A549 (cell line): ENCODE results near the gene TMTC2. TPM values are rescaled to one million over a fixed set of nuclear protein-coding genes. Genes with fewer than 3 reads are reported as not detected.

Source experiments
- ATAC-seq, 2 experiments: fragments of 200-7000 bp in 1 of 2; fragments of >200 bp in 1 of 2; cut with Nextera tagmentation in 1 of 2; cut with Tn5 transposase in 1 of 2; 3 replicates each; pipeline versions ENCODE4 v1.8.0 to v1.9.1; 2018 to 2020; ENCODE audit warnings: mild to moderate bottlenecking in 1 of 2, moderate library complexity in 1 of 2
- CTCF ChIA-PET: fragments of 300-600 bp; sonication (Branson Sonifier 250); formaldehyde crosslinking; extraction: SDS; loops from one replicate; lab custom pipeline; 2021; ENCODE audit warnings: antibody characterized with exemption, inconsistent platforms; lab: Yijun Ruan, JAX
- POLR2A ChIA-PET: fragments of 350-600 bp; formaldehyde crosslinking; extraction: SDS; loops from one replicate; lab custom pipeline; 2021; ENCODE audit warnings: antibody characterized with exemption, inconsistent platforms; lab: Yijun Ruan, JAX
- DNase-seq, 2 experiments: peaks; one replicate each; pipeline versions ENCODE4 v3.0.0 to v3.0.0-alpha.2; 2011 to 2016; ENCODE audit warnings: low read depth in 1 of 2, low spot score in 1 of 2
- FAIRE-seq: peaks from 2 replicates; lab custom pipeline; 2011; peaks lifted over from hg19 to GRCh38; lab: Jason Lieb, UNC
- H3K27ac ChIP-seq, 2 experiments: fragments of >200 bp; sonication (Bioruptor Twin); formaldehyde crosslinking; 3 replicates each; pipeline ENCODE4 v1.5.1; 2016 to 2017
- H3K4me1 ChIP-seq: fragments of >200 bp; sonication (Bioruptor Twin); formaldehyde crosslinking; 3 replicates; pipeline ENCODE4 v1.6.1; 2016
- H3K4me2 ChIP-seq: fragments of >200 bp; sonication (Bioruptor Twin); formaldehyde crosslinking; 3 replicates; pipeline ENCODE4 v1.6.1; 2016
- H3K4me3 ChIP-seq: fragments of >200 bp; sonication (Bioruptor Twin); formaldehyde crosslinking; 3 replicates; pipeline ENCODE4 v1.5.1; 2016
- H3K9me3 ChIP-seq: fragments of >200 bp; sonication (Bioruptor Twin); formaldehyde crosslinking; 3 replicates; pipeline ENCODE4 v1.6.1; 2016
- BHLHE40 ChIP-seq: IDR thresholded peaks from 2 replicates; pipeline ENCODE4 v1.6.1; 2012; ENCODE audit warnings: low read depth, low read length, inconsistent platforms
- CHD2 ChIP-seq: fragments of 150-350 bp; IDR thresholded peaks from 2 replicates; pipeline ENCODE4 v1.6.1; 2014; ENCODE audit warnings: low read length; ENCODE audit not compliant: partially characterized antibody
- CHD4 ChIP-seq: fragments of 200-600 bp; sonication (generic); IDR thresholded peaks from 2 replicates; pipeline ENCODE4 v1.6.1; 2016; ENCODE audit warnings: antibody characterized with exemption, mild to moderate bottlenecking, borderline replicate concordance
- EHF ChIP-seq: fragments of 250-450 bp; sonication (Bioruptor Pico); IDR thresholded peaks from 2 replicates; pipeline ENCODE4 v1.5.0; 2020; ENCODE audit warnings: mild to moderate bottlenecking
- EP300 ChIP-seq, 2 experiments: fragments of >200 bp; sonication (Bioruptor Twin); formaldehyde crosslinking; IDR thresholded peaks; 2 replicates in 1 of 2; 3 replicates in 1 of 2; pipeline ENCODE4 v1.6.1; 2016 to 2017
- ESRRA ChIP-seq: fragments of 150-350 bp; IDR thresholded peaks from 2 replicates; pipeline ENCODE4 v1.6.1; 2014; ENCODE audit warnings: mild to moderate bottlenecking, low read length, borderline replicate concordance
- FOXS1 ChIP-seq: fragments of 250-450 bp; sonication (Bioruptor Pico); IDR thresholded peaks from 2 replicates; pipeline ENCODE4 v1.5.0; 2020; ENCODE audit warnings: mild to moderate bottlenecking, moderate library complexity
- GATA3 ChIP-seq: IDR thresholded peaks from 2 replicates; pipeline ENCODE4 v1.6.1; 2012; ENCODE audit warnings: borderline replicate concordance
- HDAC2 ChIP-seq: fragments of 200-600 bp; sonication (generic); IDR thresholded peaks from 2 replicates; pipeline ENCODE4 v1.6.1; 2016
- HEYL ChIP-seq: fragments of 250-450 bp; sonication (Bioruptor Pico); IDR thresholded peaks from 2 replicates; pipeline ENCODE4 v1.8.0; 2021; ENCODE audit warnings: mild to moderate bottlenecking, moderate library complexity
- HOXA7 ChIP-seq: fragments of 250-450 bp; sonication (Bioruptor Pico); IDR thresholded peaks from 2 replicates; pipeline ENCODE4 v1.5.0; 2020; ENCODE audit warnings: mild to moderate bottlenecking, moderate library complexity
- HOXB13 ChIP-seq: fragments of 250-450 bp; sonication (Bioruptor Pico); IDR thresholded peaks from 2 replicates; pipeline ENCODE4 v1.5.0; 2020; ENCODE audit warnings: low read depth, mild to moderate bottlenecking, moderate library complexity
- JUNB ChIP-seq: fragments of >200 bp; sonication (Bioruptor Twin); formaldehyde crosslinking; IDR thresholded peaks from 2 replicates; pipeline ENCODE4 v1.6.1; 2016
- KDM1A ChIP-seq: fragments of 200-600 bp; sonication (generic); IDR thresholded peaks from 2 replicates; pipeline ENCODE4 v1.6.1; 2016; ENCODE audit warnings: low read depth, mild to moderate bottlenecking
- MYC ChIP-seq: IDR thresholded peaks from 2 replicates; pipeline ENCODE4 v1.6.1; 2012; ENCODE audit warnings: mild to moderate bottlenecking, inconsistent platforms, low read length, improper control_type of control experiment, borderline replicate concordance
- NFE2L2 ChIP-seq: fragments of 150-350 bp; conservative IDR thresholded peaks from 2 replicates; pipeline ENCODE4 v1.6.1; 2014; ENCODE audit warnings: low read length
- PHF8 ChIP-seq: fragments of 200-600 bp; sonication (generic); IDR thresholded peaks from 2 replicates; pipeline ENCODE4 v1.6.1; 2016; ENCODE audit warnings: low read depth, mild to moderate bottlenecking, antibody characterized with exemption, moderate library complexity, borderline replicate concordance
- POLR2A ChIP-seq: IDR thresholded peaks from 2 replicates; pipeline ENCODE4 v1.6.1; 2012; ENCODE audit warnings: mild to moderate bottlenecking, low read length
- POLR2AphosphoS2 ChIP-seq: conservative IDR thresholded peaks from 2 replicates; pipeline ENCODE4 v1.6.1; 2012; ENCODE audit warnings: low read length, improper control_type of control experiment, inconsistent platforms
- RAD21 ChIP-seq, 2 experiments: fragments of >200 bp in 1 of 2; sonication (Bioruptor Twin) in 1 of 2; formaldehyde crosslinking in 1 of 2; IDR thresholded peaks in 1 of 2; conservative IDR thresholded peaks in 1 of 2; 2 replicates in 1 of 2; 3 replicates in 1 of 2; pipeline ENCODE4 v1.6.1; 2012 to 2018; ENCODE audit warnings: inconsistent platforms in 1 of 2
- TP53 ChIP-seq: fragments of 250-450 bp; sonication (Bioruptor Pico); IDR thresholded peaks from 2 replicates; pipeline ENCODE4 v1.5.0; 2021; ENCODE audit warnings: mild to moderate bottlenecking, moderate library complexity
- ZC3H11A ChIP-seq: fragments of 450-650 bp; IDR thresholded peaks from 2 replicates; pipeline ENCODE4 v1.6.1; 2014; ENCODE audit warnings: antibody characterized with exemption, mild to moderate bottlenecking
- WGBS: methylation state at CpG from one replicate; pipeline ENCODE4 v1.1.6; 2017; ENCODE audit errors: missing lambda C conversion rate; 5-methylcytosine and 5-hydroxymethylcytosine counted together
- polyA plus RNA-seq, 4 experiments: library from polyadenylated mRNA; depleted of rRNA in 3 of 4; stranded (reverse); fragments of >200 nt; fragmentation: RNase III in 1 of 4; extraction: RNeasy Plus Mini Kit Qiagen cat#74134 plus additional on column Dnase treatment in 1 of 4; gene quantifications; 2 replicates in 3 of 4; 3 replicates in 1 of 4; pipeline ENCODE4 v1.2.3, GENCODE V29; 2011 to 2017
- TF ChIP-seq, protein P1 (sequence below): IDR thresholded peaks from 2 replicates; pipeline ENCODE4 v1.6.1; 2012
- TF ChIP-seq, protein P2 (sequence below): fragments of 150-350 bp; IDR thresholded peaks from 2 replicates; pipeline ENCODE4 v1.6.1; 2014; ENCODE audit warnings: low read depth, mild to moderate bottlenecking, low read length
- TF ChIP-seq, protein P3 (sequence below): fragments of 250-450 bp; sonication (Bioruptor Pico); IDR thresholded peaks from 2 replicates; pipeline ENCODE4 v1.5.0; 2021; ENCODE audit warnings: mild to moderate bottlenecking, moderate library complexity, borderline replicate concordance
- TF ChIP-seq, protein P4 (sequence below): fragments of 450-650 bp; IDR thresholded peaks from 2 replicates; pipeline ENCODE4 v1.6.1; 2014; ENCODE audit warnings: antibody characterized with exemption
- TF ChIP-seq, protein P5 (sequence below): fragments of 200-600 bp; sonication (generic); IDR thresholded peaks from 2 replicates; pipeline ENCODE4 v1.6.1; 2016; ENCODE audit warnings: antibody characterized with exemption, mild to moderate bottlenecking, moderate library complexity

The TMTC2 gene
- polyA plus RNA-seq, 2 of the 4 experiments (the other 2 are of a cell fraction) = 1.8 to 5.3 TPM

DNA sequence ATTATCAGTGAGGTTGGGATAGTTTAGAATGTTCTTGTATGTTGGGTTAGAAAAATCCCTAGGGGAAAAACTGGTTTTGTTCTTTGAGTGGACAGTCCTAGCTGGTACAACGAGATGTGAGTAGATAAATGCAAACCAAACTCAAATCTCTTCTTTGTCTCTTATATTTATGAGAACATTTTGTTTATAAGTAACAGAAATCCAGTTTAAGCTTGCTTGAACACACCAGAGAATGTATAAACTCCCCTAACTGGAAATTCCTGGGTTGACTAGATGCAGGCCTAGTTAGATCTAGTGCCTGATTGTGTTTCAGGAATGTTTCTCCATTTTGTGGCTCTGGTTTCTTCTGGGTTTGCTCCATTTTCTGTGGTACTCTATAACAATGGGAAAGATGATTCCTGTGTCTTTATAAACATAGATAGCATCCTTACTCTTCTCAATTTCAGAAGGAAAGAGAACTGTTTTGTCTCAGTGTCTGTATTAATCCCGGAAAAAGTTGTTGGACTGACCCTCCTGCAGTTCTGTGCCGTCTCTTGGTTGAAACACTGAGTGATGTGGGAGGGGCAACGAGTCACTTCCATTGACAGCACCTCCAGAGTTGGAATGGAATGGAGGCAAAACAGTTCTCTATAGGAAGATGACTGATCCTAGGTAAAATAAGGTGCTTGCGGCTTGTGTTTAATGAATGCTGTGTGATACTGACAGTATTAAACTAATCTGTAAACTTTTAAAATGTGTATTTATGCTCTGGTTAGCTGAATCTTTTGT lies 244.8 kb downstream of the TMTC2 start:
- 57% methylated on average over 5 of the region's 5 CpGs for WGBS
- H3K4me2 ChIP-seq = no peak overlapping the region
- H3K9me3 ChIP-seq = no peaks in the 10 kb centered on the region
- no peak for ATAC-seq
- no peaks in the 10 kb centered on the region for H3K4me1 ChIP-seq
- DNase-seq = no peak
- POLR2A ChIA-PET = no interaction called here
- CTCF ChIA-PET = no interaction called here
- TF ChIP-seq KDM1A (no peak), POLR2A (no peak), BHLHE40 (no peak), FOXS1 (CRISPR knock-in tag) (no peak), GATA3 (no peak), EP300 (IDR thresholded peaks at IDR 0.05) (no peak), ZC3H11A (no peak)
- TF ChIP-seq, protein P1, sequence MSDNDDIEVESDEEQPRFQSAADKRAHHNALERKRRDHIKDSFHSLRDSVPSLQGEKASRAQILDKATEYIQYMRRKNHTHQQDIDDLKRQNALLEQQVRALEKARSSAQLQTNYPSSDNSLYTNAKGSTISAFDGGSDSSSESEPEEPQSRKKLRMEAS = no peak
- TF ChIP-seq, protein P2, sequence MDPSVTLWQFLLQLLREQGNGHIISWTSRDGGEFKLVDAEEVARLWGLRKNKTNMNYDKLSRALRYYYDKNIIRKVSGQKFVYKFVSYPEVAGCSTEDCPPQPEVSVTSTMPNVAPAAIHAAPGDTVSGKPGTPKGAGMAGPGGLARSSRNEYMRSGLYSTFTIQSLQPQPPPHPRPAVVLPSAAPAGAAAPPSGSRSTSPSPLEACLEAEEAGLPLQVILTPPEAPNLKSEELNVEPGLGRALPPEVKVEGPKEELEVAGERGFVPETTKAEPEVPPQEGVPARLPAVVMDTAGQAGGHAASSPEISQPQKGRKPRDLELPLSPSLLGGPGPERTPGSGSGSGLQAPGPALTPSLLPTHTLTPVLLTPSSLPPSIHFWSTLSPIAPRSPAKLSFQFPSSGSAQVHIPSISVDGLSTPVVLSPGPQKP = no peak
- TF ChIP-seq, protein P3, sequence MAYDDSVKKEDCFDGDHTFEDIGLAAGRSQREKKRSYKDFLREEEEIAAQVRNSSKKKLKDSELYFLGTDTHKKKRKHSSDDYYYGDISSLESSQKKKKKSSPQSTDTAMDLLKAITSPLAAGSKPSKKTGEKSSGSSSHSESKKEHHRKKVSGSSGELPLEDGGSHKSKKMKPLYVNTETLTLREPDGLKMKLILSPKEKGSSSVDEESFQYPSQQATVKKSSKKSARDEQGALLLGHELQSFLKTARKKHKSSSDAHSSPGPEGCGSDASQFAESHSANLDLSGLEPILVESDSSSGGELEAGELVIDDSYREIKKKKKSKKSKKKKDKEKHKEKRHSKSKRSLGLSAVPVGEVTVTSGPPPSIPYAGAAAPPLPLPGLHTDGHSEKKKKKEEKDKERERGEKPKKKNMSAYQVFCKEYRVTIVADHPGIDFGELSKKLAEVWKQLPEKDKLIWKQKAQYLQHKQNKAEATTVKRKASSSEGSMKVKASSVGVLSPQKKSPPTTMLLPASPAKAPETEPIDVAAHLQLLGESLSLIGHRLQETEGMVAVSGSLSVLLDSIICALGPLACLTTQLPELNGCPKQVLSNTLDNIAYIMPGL (CRISPR knock-in tag) = no peak
- H3K4me3 ChIP-seq = no peak overlapping the region
- H3K27ac ChIP-seq = no peak overlapping the region
- no peak for FAIRE-seq

DNA sequence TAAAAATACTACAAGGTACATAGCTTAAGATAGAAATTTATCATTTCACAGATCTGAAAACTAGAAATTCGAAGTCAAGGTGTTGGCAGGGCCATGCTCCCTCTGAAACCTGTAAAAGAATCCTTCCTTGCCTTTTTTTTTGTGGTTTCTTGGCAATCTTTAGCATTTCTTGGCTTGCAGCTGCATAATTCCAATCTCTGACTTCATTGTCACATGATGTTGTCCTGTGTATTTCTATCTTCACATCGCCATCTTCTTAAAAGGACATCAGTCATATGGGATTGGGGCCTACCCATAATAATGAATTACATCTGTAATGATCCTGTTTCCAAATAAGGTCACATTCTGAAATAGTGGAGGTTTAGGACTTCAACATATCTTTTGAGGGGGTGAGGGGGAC lies 250.4 kb downstream of the TMTC2 start:
- WGBS = 5% methylated on average over 2 of the region's 2 CpGs
- TF ChIP-seq KDM1A (no peak), HDAC2 (no peak), PHF8 (no peak), CHD4 (no peak), CHD2 (no peak), HOXB13 (CRISPR knock-in tag) (no peak), TP53 (CRISPR knock-in tag) (no peak), NFE2L2 (no peak), POLR2A (no peak), EHF (no peak)
- H3K4me1 ChIP-seq = no peaks in the 10 kb centered on the region
- H3K4me3 ChIP-seq = no peak overlapping the region
- no peak for DNase-seq
- H3K4me2 ChIP-seq = no peak overlapping the region
- ChIA-PET CTCF (no interaction called here), POLR2A (no interaction called here)
- no peaks in the 10 kb centered on the region for H3K9me3 ChIP-seq
- no peak for ATAC-seq
- H3K27ac ChIP-seq = no peak overlapping the region
- FAIRE-seq = no peak

DNA sequence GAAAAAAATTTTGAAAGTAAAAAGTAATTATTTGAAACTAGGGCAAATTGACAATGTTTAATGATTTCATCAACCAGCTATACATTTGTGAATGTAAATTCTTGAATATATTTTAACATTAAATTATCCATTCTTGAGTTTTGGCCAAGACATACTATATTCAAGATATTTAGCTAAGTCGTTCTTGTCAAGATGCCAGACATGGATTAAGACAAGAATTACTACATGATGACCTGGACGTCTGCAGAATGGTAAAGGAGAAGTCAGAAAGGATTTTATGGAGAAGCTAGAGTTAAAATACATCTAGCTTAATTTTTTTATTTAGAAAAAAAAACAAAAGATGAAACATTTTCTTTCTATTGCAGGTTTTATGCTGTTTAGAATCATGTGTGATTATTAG lies 255.8 kb downstream of the TMTC2 start:
- H3K9me3 ChIP-seq = no peaks in the 10 kb centered on the region
- no peak overlapping the region for H3K4me3 ChIP-seq
- no peak overlapping the region for H3K27ac ChIP-seq
- DNase-seq = no peak
- FAIRE-seq = no peak
- ChIA-PET CTCF (no interaction called here), POLR2A (no interaction called here)
- no peak for ATAC-seq
- H3K4me2 ChIP-seq = no peak overlapping the region
- no peaks in the 10 kb centered on the region for H3K4me1 ChIP-seq
- 21% methylated on average over 2 of the region's 2 CpGs for WGBS
- no peak for TF ChIP-seq MYC
- no peak for TF ChIP-seq KDM1A
- TF ChIP-seq POLR2AphosphoS2 = no peak
- TF ChIP-seq, protein P4, sequence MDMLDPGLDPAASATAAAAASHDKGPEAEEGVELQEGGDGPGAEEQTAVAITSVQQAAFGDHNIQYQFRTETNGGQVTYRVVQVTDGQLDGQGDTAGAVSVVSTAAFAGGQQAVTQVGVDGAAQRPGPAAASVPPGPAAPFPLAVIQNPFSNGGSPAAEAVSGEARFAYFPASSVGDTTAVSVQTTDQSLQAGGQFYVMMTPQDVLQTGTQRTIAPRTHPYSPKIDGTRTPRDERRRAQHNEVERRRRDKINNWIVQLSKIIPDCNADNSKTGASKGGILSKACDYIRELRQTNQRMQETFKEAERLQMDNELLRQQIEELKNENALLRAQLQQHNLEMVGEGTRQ = no peak
- TF ChIP-seq GATA3 = no peak
- TF ChIP-seq, protein P5, sequence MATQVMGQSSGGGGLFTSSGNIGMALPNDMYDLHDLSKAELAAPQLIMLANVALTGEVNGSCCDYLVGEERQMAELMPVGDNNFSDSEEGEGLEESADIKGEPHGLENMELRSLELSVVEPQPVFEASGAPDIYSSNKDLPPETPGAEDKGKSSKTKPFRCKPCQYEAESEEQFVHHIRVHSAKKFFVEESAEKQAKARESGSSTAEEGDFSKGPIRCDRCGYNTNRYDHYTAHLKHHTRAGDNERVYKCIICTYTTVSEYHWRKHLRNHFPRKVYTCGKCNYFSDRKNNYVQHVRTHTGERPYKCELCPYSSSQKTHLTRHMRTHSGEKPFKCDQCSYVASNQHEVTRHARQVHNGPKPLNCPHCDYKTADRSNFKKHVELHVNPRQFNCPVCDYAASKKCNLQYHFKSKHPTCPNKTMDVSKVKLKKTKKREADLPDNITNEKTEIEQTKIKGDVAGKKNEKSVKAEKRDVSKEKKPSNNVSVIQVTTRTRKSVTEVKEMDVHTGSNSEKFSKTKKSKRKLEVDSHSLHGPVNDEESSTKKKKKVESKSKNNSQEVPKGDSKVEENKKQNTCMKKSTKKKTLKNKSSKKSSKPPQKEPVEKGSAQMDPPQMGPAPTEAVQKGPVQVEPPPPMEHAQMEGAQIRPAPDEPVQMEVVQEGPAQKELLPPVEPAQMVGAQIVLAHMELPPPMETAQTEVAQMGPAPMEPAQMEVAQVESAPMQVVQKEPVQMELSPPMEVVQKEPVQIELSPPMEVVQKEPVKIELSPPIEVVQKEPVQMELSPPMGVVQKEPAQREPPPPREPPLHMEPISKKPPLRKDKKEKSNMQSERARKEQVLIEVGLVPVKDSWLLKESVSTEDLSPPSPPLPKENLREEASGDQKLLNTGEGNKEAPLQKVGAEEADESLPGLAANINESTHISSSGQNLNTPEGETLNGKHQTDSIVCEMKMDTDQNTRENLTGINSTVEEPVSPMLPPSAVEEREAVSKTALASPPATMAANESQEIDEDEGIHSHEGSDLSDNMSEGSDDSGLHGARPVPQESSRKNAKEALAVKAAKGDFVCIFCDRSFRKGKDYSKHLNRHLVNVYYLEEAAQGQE = no peak
- no peak for TF ChIP-seq ESRRA
- TF ChIP-seq HEYL (CRISPR knock-in tag) = no peak
- no peak for TF ChIP-seq HOXA7 (CRISPR knock-in tag)
- TF ChIP-seq RAD21 (conservative IDR thresholded peaks at IDR 0.05 in 1 of 2, IDR thresholded peaks at IDR 0.05 in 1 of 2) = no peak
- TF ChIP-seq, protein P1 = no peak
- TF ChIP-seq JUNB = no peak
- no peak for TF ChIP-seq EHF
